SK-N-MC (cell line): ENCODE data around the gene CCDC192.

ENCODE experiments used
- EZH2 ChIP-seq: fragments of 200-600 bp; sonication (generic); IDR thresholded peaks from one replicate; pipeline ENCODE4 v1.6.1; 2017; ENCODE audit warnings: antibody characterized with exemption
- POLR2AphosphoS5 ChIP-seq: IDR thresholded peaks from 2 replicates; pipeline ENCODE4 v1.6.1; 2012; ENCODE audit warnings: mild to moderate bottlenecking, low read depth, low read length, borderline replicate concordance

GRCh38 chr5:127969002-127969401 lies 265.8 kb downstream of the CCDC192 start:
- TF ChIP-seq POLR2AphosphoS5 (no peak), EZH2 (no peak)
